Neural cell (in vitro differentiated cells): ENCODE measurements around the gene SLC1A1. TPM values are rescaled to one million over a fixed set of nuclear protein-coding genes. Genes with fewer than 3 reads are reported as not detected.

Experiments used
- H2AFZ ChIP-seq: fragments of 200-600, 300-800 bp; sonication (generic), shearing (Covaris generic); 2 replicates; pipeline ENCODE4 v1.6.0; 2014; ENCODE audit warnings: low read depth, mild to moderate bottlenecking, antibody characterized with exemption, low read length, moderate library complexity
- H3F3A ChIP-seq: fragments of 200-600 bp; shearing (Covaris generic); 2 replicates; pipeline ENCODE4 v1.6.1; 2016; ENCODE audit warnings: mild to moderate bottlenecking, moderate library complexity, mixed read lengths, antibody characterized with exemption, low read length; ENCODE audit not compliant: insufficient read depth, poor library complexity, severe bottlenecking
- H3K27ac ChIP-seq: fragments of 200-600, 300-800 bp; sonication (generic), shearing (Covaris generic); 2 replicates; pipeline ENCODE4 v1.5.1; 2014; ENCODE audit warnings: mild to moderate bottlenecking, low read length, moderate library complexity
- H3K27me3 ChIP-seq: fragments of 300-800, 200-600 bp; sonication (generic), shearing (Covaris generic); 2 replicates; pipeline ENCODE4 v1.6.0; 2014; ENCODE audit warnings: mild to moderate bottlenecking, low read depth, low read length, moderate library complexity; ENCODE audit not compliant: insufficient read depth
- H3K36me3 ChIP-seq: fragments of 300-800, 200-600 bp; sonication (generic), shearing (Covaris generic); 2 replicates; pipeline ENCODE4 v1.5.1; 2014; ENCODE audit warnings: mild to moderate bottlenecking, antibody characterized with exemption, low read length, moderate library complexity; ENCODE audit not compliant: insufficient read depth
- H3K4me2 ChIP-seq: fragments of 300-800, 200-600 bp; sonication (generic), shearing (Covaris generic); 2 replicates; pipeline ENCODE4 v1.6.0; 2014; ENCODE audit warnings: mild to moderate bottlenecking, low read length
- H3K4me3 ChIP-seq: fragments of 300-800, 200-600 bp; sonication (generic), shearing (Covaris generic); 2 replicates; pipeline ENCODE4 v1.5.1; 2014; ENCODE audit warnings: mild to moderate bottlenecking, low read length, moderate library complexity
- H3K79me2 ChIP-seq: fragments of 200-600 bp; shearing (Covaris generic); replicated peaks from 2 replicates; pipeline ENCODE4 v1.6.0; 2014; ENCODE audit warnings: mild to moderate bottlenecking, low read length, moderate library complexity; ENCODE audit not compliant: insufficient read depth
- H3K9ac ChIP-seq: fragments of 300-800, 200-600 bp; sonication (generic), shearing (Covaris generic); 2 replicates; pipeline ENCODE4 v1.6.1; 2016; ENCODE audit warnings: mild to moderate bottlenecking, low read length, mixed read lengths
- H3K9me2 ChIP-seq: fragments of 200-600 bp; shearing (Covaris generic); 2 replicates; pipeline ENCODE4 v1.6.1; 2016; ENCODE audit warnings: mild to moderate bottlenecking, low read length, mixed read lengths; ENCODE audit not compliant: insufficient read depth
- H3K9me3 ChIP-seq: fragments of 200-600, 300-800 bp; sonication (generic), shearing (Covaris generic); 2 replicates; pipeline ENCODE4 v1.6.1; 2016; ENCODE audit warnings: mild to moderate bottlenecking, mixed run types, low read length, moderate library complexity, mixed read lengths
- H4K20me1 ChIP-seq: fragments of 200-600 bp; shearing (Covaris generic); 2 replicates; pipeline ENCODE4 v1.6.1; 2016; ENCODE audit warnings: mild to moderate bottlenecking, mixed run types; ENCODE audit not compliant: insufficient read depth
- EZH2 ChIP-seq: fragments of 200-600, 300-800 bp; shearing (Covaris generic), sonication (generic); IDR thresholded peaks from 2 replicates; pipeline ENCODE4 v1.6.1; 2014; ENCODE audit warnings: antibody characterized with exemption, low read length, borderline replicate concordance, mild to moderate bottlenecking; ENCODE audit not compliant: insufficient read depth, poor library complexity, severe bottlenecking
- MXI1 ChIP-seq: fragments of 450-650 bp; conservative IDR thresholded peaks from 2 replicates; pipeline ENCODE4 v1.6.1; 2014; ENCODE audit warnings: antibody characterized with exemption, mild to moderate bottlenecking; ENCODE audit not compliant: poor library complexity, severe bottlenecking
- POLR2AphosphoS5 ChIP-seq: IDR thresholded peaks from 2 replicates; pipeline ENCODE4 v1.6.1; 2012
- RAD21 ChIP-seq: fragments of 450-650 bp; conservative IDR thresholded peaks from 2 replicates; pipeline ENCODE4 v1.6.1; 2014; ENCODE audit warnings: antibody characterized with exemption, mild to moderate bottlenecking, moderate library complexity
- SMC3 ChIP-seq: fragments of 450-650 bp; conservative IDR thresholded peaks from 2 replicates; pipeline ENCODE4 v1.6.1; 2014; ENCODE audit warnings: antibody characterized with exemption, mild to moderate bottlenecking, moderate library complexity; ENCODE audit not compliant: poor library complexity
- TAF1 ChIP-seq: IDR thresholded peaks from 2 replicates; pipeline ENCODE4 v1.6.1; 2012; ENCODE audit warnings: low read depth
- polyA plus RNA-seq: library from polyadenylated mRNA; depleted of rRNA; stranded (reverse); fragments of >200 nt; gene quantifications from 2 replicates; pipeline ENCODE4 v1.2.3, GENCODE V29; 2014
- TF ChIP-seq, protein P1 (sequence below): fragments of 450-650 bp; IDR thresholded peaks from 2 replicates; pipeline ENCODE4 v1.5.1; 2014; ENCODE audit warnings: antibody characterized with exemption, mild to moderate bottlenecking, moderate library complexity; ENCODE audit not compliant: poor library complexity, severe bottlenecking
- TF ChIP-seq, protein P2 (sequence below): IDR thresholded peaks from 2 replicates; pipeline ENCODE4 v1.6.1; 2012; ENCODE audit warnings: borderline replicate concordance

SLC1A1 gene
- polyA plus RNA-seq, 1 donor from 2014 or later = 30.8 TPM

DNA sequence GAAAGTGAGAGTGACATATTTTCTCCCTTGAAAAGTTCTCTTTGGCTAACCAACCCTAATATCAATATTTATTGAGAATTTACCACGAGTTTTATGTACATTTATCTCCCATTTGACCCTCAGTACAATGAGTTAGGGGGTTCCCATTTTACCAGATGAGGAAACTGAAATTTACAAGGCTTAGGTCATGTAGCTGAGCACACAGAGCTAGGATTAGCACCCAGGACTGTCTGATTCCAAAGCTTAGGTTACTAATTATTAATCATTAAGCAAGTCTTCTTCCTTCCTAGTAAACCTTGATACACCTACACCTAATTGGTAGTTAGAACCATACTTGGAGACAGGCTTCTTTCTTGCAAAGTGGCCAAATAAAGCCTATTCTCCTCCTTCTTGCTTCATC is 12.2 kb downstream of the SLC1A1 start:
- TF ChIP-seq POLR2AphosphoS5 (no peak), RAD21 (no peak), TAF1 (no peak), SMC3 (no peak), MXI1 (no peak)
- TF ChIP-seq, protein P1, sequence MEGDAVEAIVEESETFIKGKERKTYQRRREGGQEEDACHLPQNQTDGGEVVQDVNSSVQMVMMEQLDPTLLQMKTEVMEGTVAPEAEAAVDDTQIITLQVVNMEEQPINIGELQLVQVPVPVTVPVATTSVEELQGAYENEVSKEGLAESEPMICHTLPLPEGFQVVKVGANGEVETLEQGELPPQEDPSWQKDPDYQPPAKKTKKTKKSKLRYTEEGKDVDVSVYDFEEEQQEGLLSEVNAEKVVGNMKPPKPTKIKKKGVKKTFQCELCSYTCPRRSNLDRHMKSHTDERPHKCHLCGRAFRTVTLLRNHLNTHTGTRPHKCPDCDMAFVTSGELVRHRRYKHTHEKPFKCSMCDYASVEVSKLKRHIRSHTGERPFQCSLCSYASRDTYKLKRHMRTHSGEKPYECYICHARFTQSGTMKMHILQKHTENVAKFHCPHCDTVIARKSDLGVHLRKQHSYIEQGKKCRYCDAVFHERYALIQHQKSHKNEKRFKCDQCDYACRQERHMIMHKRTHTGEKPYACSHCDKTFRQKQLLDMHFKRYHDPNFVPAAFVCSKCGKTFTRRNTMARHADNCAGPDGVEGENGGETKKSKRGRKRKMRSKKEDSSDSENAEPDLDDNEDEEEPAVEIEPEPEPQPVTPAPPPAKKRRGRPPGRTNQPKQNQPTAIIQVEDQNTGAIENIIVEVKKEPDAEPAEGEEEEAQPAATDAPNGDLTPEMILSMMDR = no peak
- Histone ChIP-seq H3K9me3 (no peaks in the 10 kb centered on the region), H4K20me1 (no peaks in the 10 kb centered on the region), H3K27me3 (no peaks in the 10 kb centered on the region), H3K9me2 (no peaks in the 10 kb centered on the region), H3F3A (no peaks in the 10 kb centered on the region), H3K4me3 (no peak overlapping the region), H3K9ac (no peak overlapping the region), H2AFZ (no peak overlapping the region), H3K79me2 (no peaks in the 10 kb centered on the region), H3K36me3 (peaks cover 4% of the 10 kb centered on the region), H3K27ac (no peak overlapping the region), H3K4me2 (no peak overlapping the region)

- TF ChIP-seq, protein P2, sequence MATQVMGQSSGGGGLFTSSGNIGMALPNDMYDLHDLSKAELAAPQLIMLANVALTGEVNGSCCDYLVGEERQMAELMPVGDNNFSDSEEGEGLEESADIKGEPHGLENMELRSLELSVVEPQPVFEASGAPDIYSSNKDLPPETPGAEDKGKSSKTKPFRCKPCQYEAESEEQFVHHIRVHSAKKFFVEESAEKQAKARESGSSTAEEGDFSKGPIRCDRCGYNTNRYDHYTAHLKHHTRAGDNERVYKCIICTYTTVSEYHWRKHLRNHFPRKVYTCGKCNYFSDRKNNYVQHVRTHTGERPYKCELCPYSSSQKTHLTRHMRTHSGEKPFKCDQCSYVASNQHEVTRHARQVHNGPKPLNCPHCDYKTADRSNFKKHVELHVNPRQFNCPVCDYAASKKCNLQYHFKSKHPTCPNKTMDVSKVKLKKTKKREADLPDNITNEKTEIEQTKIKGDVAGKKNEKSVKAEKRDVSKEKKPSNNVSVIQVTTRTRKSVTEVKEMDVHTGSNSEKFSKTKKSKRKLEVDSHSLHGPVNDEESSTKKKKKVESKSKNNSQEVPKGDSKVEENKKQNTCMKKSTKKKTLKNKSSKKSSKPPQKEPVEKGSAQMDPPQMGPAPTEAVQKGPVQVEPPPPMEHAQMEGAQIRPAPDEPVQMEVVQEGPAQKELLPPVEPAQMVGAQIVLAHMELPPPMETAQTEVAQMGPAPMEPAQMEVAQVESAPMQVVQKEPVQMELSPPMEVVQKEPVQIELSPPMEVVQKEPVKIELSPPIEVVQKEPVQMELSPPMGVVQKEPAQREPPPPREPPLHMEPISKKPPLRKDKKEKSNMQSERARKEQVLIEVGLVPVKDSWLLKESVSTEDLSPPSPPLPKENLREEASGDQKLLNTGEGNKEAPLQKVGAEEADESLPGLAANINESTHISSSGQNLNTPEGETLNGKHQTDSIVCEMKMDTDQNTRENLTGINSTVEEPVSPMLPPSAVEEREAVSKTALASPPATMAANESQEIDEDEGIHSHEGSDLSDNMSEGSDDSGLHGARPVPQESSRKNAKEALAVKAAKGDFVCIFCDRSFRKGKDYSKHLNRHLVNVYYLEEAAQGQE = no peak
- TF ChIP-seq TAF1 (no peak), MXI1 (no peak), EZH2 (no peak)
- TF ChIP-seq, protein P1 = no peak
- H2AFZ ChIP-seq = no peak overlapping the region
- no peaks in the 10 kb centered on the region for H4K20me1 ChIP-seq
- no peaks in the 10 kb centered on the region for H3K79me2 ChIP-seq
- no peaks in the 10 kb centered on the region for H3K27me3 ChIP-seq
- no peaks in the 10 kb centered on the region for H3F3A ChIP-seq
- peaks cover 4% of the 10 kb centered on the region for H3K36me3 ChIP-seq
- no peak overlapping the region for H3K4me3 ChIP-seq
- H3K4me2 ChIP-seq = no peak overlapping the region
- no peaks in the 10 kb centered on the region for H3K9me2 ChIP-seq
- no peak overlapping the region for H3K27ac ChIP-seq
- no peaks in the 10 kb centered on the region for H3K9me3 ChIP-seq
- H3K9ac ChIP-seq = no peak overlapping the region
Measured at GRCh38 chr9:4503103-4503502, 12.8 kb downstream of the SLC1A1 start.
